ENCODE results near the gene PDE4A.
"Not testable (repeated sequence)": the region's sequence is repeated elsewhere in the genome, so short reads cannot be mapped to it uniquely, and the experiment has no call there.

DNA sequence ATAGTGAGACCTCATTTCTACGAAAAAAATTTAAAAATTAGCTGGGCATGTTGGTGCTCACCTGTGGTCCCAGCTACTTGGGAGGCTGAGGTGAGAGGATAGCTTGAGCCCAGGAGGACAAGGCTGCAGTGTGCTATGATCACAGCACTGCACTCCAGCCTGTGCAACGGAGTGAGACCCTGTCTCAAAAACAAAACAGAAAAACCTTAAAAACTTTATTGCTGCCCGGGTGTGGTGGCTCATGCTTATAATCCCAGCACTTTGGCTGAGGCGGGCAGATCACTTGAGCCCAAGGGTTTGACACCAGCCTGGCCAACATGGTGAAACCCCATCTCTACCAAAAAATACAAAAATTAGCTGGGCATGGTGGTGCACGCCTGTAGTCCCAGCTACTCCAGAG lies 9.1 kb upstream of the PDE4A start:
- not testable (repeated sequence) for TF ChIP-seq POLR2A (IDR thresholded peaks at IDR 0.05)
- TF ChIP-seq, protein P1, sequence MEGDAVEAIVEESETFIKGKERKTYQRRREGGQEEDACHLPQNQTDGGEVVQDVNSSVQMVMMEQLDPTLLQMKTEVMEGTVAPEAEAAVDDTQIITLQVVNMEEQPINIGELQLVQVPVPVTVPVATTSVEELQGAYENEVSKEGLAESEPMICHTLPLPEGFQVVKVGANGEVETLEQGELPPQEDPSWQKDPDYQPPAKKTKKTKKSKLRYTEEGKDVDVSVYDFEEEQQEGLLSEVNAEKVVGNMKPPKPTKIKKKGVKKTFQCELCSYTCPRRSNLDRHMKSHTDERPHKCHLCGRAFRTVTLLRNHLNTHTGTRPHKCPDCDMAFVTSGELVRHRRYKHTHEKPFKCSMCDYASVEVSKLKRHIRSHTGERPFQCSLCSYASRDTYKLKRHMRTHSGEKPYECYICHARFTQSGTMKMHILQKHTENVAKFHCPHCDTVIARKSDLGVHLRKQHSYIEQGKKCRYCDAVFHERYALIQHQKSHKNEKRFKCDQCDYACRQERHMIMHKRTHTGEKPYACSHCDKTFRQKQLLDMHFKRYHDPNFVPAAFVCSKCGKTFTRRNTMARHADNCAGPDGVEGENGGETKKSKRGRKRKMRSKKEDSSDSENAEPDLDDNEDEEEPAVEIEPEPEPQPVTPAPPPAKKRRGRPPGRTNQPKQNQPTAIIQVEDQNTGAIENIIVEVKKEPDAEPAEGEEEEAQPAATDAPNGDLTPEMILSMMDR (IDR thresholded peaks at IDR 0.05): not testable (repeated sequence)
